ENCODE measurements around the gene RBM8A.

Gene RBM8A

DNA sequence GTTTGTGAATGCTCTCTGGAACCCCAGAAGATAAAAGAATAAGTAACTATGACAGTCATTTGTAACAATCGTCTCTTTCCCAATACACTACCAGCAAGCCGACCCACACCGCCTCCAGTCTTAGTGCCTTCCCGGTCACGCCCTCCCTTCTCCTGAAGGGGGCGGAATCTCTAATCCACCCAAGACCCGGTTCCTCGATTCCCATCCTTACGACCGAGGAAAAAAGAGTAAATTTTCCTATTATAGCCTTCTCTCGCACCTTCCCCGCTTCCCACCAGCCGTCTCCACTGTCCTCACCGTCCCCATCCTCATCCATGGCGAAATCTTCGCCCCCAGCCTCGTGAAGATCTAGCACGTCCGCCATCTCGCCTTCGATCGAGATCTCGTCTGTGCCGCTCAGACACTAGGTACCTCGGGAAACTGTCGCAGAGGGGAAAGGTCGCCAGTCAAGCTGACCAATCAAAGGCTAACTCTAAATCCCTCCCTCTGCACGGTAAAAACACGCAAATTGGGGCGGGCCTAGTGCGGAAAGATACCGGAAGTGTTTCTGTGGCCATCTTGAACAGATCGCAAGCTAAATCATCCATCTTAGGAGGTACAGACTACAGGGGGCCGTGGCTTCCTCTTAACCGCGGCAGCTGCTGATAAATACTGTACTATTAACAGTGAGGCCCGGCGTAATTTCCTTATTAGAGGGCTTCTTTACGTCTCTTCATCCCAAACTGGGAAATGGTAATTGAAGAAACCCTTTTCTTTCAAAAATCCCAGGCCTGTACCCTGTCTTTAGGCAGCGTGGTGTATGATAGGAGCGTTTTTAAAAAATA, at the start of gene RBM8A:
TSS of gene RBM8A (minus strand) at position 422 of the 824 bp plus-strand sequence. CDS start at position 364, 58 bp downstream.
- DNase-seq (ENCODE audit: low read depth, low spot score) = peak; percentile 82

DNA sequence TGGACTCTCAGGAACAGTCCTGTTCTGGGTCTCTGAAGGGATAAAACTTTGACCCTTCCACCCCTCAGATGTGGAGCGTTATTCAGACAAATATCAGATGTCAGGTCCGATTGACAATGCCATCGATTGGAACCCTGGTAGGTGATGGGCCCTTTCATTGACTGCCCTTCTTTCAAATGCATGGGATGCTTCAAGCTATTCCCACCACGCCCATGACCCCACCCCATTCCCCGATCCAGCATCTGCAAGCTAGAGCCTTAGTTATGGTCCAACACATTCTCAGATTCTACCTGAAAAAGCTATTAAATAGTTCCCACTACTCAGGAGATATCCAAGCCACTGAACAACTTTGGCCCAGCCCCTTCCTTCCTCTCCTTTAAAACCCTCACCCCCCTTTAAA, 49.7 kb upstream of the RBM8A start:
- no peak for DNase-seq (ENCODE audit: low read depth, low spot score)

DNA sequence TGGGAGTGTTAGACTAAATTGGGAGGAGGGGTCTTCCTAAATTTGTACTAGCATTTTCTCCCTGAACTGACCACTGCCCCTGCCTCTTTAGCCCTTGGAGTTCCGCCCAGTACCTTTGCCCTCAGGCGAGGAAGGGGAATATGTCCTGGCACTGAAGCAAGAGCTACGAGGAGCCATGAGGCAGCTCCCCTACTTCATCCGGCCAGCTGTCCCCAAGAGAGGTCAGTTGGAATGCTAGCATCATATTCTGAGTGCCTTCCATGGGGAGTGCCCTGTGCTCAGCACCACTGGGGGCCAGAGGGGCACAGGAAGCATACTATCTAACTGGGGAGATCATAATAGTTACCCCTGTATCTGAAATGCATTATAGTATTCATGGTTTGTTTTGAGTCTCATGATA, 47.9 kb upstream of the RBM8A start:
- DNase-seq (ENCODE audit: low read depth, low spot score) = no peak

DNA sequence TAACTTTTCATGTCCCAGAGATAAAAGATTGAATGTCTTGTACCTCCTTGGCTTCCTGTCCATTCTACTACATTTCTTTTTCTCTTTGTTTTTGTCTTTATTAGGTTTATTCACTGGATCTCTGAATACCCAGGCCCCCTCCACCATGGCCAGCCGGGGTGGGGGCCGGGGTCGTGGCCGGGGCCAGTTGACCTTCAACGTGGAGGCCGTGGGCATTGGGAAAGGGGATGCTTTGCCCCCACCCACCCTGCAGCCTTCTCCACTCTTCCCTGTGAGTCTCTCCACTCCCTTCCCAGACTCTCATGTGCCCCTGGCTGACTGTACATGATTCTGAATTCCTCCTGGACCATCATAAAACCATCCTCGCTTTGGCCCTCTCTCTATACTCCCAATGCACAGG, 47.4 kb upstream of the RBM8A start:
- no peak for DNase-seq (ENCODE audit: low read depth, low spot score)

DNA sequence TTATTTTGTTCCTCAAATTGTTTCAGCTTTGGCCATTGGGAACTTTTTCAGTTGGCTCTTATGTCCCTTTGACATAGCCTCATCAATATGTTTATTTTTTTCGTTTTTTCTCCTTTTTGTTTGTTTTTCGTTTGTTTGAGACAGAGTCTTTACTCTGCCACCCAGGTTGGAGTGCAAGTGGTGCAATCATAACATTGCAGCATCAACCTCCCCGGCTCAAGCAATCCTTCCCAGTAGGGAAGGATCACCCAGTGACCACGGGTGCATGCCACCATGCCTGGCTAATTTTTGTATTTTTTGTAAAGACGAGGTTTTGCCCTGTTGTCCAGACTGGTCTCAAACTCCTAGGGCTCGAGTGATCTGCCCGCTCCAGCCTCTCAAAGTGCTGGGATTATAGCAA, 45.3 kb upstream of the RBM8A start:
- no peak for DNase-seq (ENCODE audit: low read depth, low spot score)

- DNase-seq (ENCODE audit: low read depth, low spot score) = no peak
Observed at GRCh38 chr1:145967288-145967687, 40.0 kb upstream of the RBM8A start.

DNA sequence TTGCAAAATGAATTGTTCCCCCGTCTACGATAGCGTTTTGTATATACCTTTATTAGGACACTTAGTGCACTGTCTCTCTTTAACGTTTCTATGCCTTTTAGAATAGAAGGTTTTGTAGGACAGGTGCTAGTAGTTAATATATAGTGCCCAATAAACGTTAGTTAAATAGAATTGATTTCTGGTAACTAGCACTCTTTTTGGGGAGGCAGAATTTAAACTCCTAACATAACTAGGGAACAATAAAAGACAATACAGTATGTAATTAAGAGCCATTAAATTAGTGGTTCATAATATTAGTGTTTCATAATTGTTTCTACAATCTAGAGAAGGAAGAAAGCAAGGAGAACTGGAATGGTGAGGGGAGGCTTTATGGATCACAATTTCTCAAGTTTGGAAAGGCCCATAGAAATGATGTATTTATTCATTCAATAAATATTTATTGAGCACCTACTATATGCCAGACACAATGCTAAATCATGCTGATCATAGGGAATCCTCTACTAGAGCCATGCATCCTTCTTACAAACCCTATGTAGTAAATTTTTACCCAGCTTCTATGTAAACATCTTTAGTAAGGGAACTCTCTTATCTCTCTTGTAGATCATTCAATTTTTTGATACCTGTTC, 37.9 kb upstream of the RBM8A start:
- DNase-seq (ENCODE audit: low read depth, low spot score) = no peak

DNA sequence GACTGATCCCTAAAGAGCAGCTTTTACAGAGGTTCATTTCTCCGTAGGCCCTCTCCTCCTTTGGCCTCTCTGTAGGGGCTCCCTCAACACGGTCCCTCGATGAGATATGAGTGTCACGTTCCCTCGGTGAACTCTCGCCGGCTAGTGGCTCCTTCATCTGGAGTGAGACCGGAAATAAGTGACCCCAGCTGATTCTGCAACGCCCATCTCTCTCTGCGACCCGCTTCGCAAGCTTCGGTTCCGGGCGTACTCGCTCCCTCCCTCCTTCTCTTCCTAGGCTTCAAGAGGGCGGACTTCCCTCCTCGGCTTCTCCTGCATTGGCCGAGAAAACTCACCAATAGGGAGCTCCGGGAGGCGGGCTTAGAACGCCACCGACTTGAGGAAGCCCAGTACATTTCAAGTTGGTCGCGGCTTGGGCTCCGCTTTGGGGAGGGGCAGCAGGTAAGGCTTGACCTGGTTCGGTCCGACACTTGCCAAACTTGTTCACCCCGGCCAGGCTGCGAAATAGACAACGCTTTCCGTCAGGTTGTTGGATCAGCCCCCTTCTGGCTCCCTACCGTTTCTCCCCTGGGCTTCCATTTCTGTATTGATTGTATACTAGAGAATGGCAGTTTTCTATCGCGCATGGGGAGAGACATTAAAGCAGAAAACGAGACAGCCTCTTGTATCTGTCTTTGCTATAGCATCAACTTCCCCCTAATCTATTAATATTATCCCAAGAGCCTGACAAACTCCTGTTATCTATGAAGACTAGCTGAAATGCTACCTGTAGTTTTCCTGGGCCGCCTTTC, 37.2 kb upstream of the RBM8A start, which contains the start of the genes ANKRD34A and POLR3GL:
TSS of gene ANKRD34A (minus strand) at position 248 of the 791 bp plus-strand sequence. CDS start 2,816 bp downstream, outside the sequence.
TSS of gene POLR3GL (plus strand) at position 363 of the 791 bp plus-strand sequence. CDS start 10,176 bp downstream, outside the sequence.
- DNase-seq (ENCODE audit: low read depth, low spot score) = peak; percentile 79

DNA sequence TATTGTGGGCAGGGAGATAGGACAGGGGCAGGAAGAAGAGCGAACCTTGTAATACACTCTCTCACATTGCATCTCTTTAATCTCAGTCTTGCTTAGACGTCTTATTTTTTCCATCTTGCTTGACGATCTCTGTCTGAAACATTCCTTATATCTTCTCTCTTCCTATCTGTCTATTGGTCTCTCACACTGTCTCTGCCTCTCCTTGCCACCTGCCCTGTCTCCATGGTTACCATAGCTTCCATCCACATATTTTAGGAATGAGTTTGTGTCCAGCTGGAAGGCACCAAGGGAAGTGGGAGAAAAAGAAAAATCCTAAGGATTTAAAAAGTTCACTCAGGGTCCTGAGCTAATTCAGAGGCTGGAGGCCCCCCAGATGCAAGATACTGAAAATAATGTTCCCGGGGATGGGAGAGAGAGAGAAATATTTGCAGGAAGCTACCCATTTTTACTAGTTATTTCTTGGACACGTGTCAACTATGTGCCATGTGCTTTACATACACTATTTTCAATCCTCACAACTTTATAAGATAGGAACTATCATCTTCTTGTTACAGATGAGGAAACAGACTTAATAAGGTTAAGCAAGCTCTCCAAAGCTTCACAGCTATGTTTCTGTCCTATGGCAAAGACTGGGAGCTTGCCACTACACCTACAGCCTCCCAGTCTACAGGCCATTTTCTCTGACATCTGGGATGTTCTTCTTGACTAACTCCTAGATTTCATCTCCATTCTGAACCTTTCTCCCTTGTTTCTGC, 36.2 kb upstream of the RBM8A start:
- DNase-seq (ENCODE audit: low read depth, low spot score) = no peak

DNA sequence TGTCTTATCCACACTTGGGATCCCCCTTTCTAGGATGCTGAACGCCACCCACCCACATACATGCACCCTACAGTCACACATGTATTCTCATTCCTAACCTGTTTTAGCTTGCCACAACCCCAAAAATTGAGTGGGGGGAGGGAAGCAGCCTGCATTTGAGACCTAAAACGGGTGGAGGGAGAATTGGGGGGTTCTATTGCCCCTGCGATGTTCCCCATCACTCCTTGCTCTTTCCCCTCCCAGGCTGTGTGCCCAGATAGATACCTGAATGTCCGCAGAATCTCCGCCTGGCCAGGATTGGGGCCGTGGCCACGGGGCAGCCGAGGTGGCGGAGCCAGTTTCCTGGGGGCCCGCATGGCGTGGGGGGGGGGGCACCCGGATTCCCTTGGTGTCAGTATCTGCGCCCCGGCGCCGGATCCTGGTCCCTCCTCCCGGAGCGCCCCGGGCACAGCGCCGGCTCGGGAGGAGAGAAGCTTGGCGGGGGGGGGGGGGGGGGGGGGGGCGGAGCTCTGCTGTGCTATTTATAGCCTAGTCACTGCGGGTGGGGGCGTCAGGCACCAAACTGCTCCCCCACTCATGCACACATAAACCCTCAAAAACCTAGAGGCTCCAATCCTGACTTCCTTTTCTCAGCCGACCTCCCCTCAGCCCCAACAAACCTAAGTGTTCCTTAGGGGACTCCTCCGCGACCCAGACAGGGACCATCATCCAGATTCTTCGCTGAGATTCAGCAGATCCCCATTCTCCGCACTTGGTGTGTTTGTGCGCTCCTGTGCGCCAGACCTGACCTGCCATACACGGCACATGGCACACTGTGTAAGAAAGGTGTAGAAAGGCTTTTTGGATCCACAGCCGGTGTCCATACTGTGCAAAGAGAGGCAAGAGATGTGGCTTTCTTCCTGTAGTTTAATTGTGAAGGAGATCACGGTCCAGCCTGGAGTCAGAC, 35.1 kb upstream of the RBM8A start:
- no peak for DNase-seq (ENCODE audit: low read depth, low spot score)

- peak; percentile 30 for DNase-seq (ENCODE audit: low read depth, low spot score)
Observed at GRCh38 chr1:145961425-145962156, 34.3 kb upstream of the RBM8A start.

GRCh38 chr1:145961109-145961424, 33.8 kb upstream of the RBM8A start:
- no peak for DNase-seq (ENCODE audit: low read depth, low spot score)

- DNase-seq (ENCODE audit: low read depth, low spot score) = no peak
Observed at GRCh38 chr1:145960468-145961108, 33.3 kb upstream of the RBM8A start.

DNA sequence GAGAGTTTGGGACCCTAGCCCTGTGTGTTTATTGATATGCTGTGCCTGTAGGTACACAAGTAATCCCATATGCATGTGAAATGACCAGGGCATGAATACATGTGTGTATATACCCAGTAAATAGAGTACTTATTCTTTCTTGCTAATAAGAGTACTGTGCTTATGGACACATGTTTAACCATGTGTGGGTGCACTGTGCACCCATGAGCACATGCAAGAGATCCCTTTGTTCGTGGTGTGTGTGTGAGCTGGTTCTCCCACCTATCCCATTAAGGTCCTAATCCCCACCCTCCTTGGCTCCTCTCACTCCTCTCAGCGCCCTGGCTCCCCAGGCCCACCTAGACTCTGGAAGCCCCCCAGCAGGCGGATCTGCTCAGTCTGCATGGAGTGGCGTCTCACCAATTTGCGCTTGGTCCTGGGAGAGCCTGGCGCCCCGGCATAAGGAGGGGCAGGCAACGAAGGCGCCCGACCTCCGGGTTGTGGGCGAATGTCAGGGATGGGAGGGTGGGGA, 32.7 kb upstream of the RBM8A start:
- no peak for DNase-seq (ENCODE audit: low read depth, low spot score)

- no peak for DNase-seq (ENCODE audit: low read depth, low spot score)
Observed at GRCh38 chr1:145959333-145959732, 32.0 kb upstream of the RBM8A start.

- no peak for DNase-seq (ENCODE audit: low read depth, low spot score)
Observed at GRCh38 chr1:145958734-145959133, 31.4 kb upstream of the RBM8A start.

DNA sequence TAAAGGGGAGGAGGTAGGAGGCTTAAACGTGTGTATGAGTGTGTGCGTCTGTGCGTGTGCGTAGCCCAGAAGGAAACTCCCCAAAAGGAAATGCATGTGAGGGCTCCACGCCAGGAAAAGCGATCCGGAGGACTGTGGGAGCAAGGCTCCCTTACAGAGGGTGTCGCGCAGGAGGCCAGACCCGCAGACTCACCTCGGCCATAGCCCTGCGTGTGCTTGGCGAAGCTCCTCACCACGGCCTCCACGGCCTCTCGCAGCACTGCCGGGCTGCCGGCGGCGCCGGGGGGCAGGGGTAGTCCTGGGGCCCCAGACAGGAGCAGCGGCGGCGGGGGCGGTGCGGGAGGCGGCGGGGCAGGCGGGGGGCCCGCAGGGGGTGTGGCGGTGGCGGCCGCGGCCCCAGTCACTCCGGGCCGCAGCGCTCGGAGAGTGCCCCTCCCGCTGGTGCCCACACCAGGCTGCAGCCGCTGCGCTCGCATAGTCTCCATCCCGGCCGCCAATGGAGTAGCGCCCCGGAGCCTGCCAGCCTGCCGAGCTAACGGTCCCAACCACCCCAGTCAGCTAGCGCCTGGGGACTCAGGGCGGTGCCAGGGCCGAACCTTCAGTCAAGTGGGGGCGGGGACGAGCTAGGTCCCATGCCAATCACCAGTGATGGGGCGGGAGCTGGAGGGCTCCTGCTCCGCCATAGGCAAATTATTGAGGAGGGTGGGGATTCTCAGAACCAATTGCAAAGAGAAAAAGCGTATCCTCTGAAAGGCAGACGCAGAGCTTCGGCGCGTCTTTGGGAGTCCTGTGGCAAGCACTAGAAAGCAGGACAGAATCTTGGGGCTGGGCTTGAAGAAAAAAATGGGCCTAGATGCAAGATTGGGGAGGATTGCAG, 30.4 kb upstream of the RBM8A start, which contains the start of gene LIX1L:
TSS of gene LIX1L (minus strand) at position 575 of the 877 bp plus-strand sequence. CDS start at position 485, 90 bp downstream.
- DNase-seq (ENCODE audit: low read depth, low spot score) = peak; percentile 90

Measured in activated naive CD8-positive, alpha-beta T cell treated with anti-CD3 and anti-CD28 coated beads, Interleukin-2, amount 50 U/mL, for 16 hours (primary cell).